ENCODE measurements around the gene DQX1.

DQX1 gene

GRCh38 chr2:74507926-74508520 is 18.0 kb downstream of the DQX1 start:
- no peak for DNase-seq

GRCh38 chr2:74507145-74507925 is 18.7 kb downstream of the DQX1 start, which contains the start of gene PCGF1:
Gene PCGF1 (minus strand): TSS chr2:74507695. CDS start chr2:74507668, 27 bp downstream.
- peak; percentile 100 for DNase-seq

GRCh38 chr2:74505448-74506246 is 20.4 kb downstream of the DQX1 start:
- no peak for DNase-seq

- DNase-seq = no peak
These were observed 21.4 kb downstream of the DQX1 start for GRCh38 chr2:74504591-74504990.

GRCh38 chr2:74503506-74504475 is 22.2 kb downstream of the DQX1 start:
- DNase-seq = no peak

- DNase-seq = no peak
These were observed 23.1 kb downstream of the DQX1 start for GRCh38 chr2:74502720-74503505.

GRCh38 chr2:74502147-74502719 is 23.8 kb downstream of the DQX1 start:
- no peak for DNase-seq

GRCh38 chr2:74501335-74502071 is 24.5 kb downstream of the DQX1 start:
- DNase-seq = no peak

GRCh38 chr2:74500578-74500946 is 25.5 kb downstream of the DQX1 start:
- no peak for DNase-seq

- DNase-seq = no peak
These were observed 26.0 kb downstream of the DQX1 start for GRCh38 chr2:74499940-74500577.

GRCh38 chr2:74499267-74499939 is 26.6 kb downstream of the DQX1 start, which contains the start of gene LBX2:
Gene LBX2 (minus strand): TSS chr2:74499603. CDS start chr2:74499537, 66 bp downstream.
- DNase-seq = no peak

GRCh38 chr2:74498500-74499266 is 27.3 kb downstream of the DQX1 start:
- no peak for DNase-seq

GRCh38 chr2:74497777-74498499 is 28.1 kb downstream of the DQX1 start:
- no peak for DNase-seq

GRCh38 chr2:74496997-74497776 is 28.8 kb downstream of the DQX1 start:
- no peak for DNase-seq

GRCh38 chr2:74495440-74495839 is 30.6 kb downstream of the DQX1 start:
- DNase-seq = no peak

- DNase-seq = no peak
These were observed 32.5 kb downstream of the DQX1 start for GRCh38 chr2:74493546-74493945.

Data from activated T-cell treated with anti-CD3 and anti-CD28 coated beads for 4 hours (primary cell).